SK-N-SH (cell line): ENCODE results near the gene ARHGEF19. TPM values are rescaled to one million over a fixed set of nuclear protein-coding genes. Genes with fewer than 3 reads are reported as not detected.

Source experiments
- CTCF ChIA-PET: fragments of 300-600, 350-600 bp; formaldehyde crosslinking; extraction: SDS; loops from one replicate; lab custom pipeline; 2021; lab: Yijun Ruan, JAX
- POLR2A ChIA-PET: fragments of 350-600 bp; sonication (Branson Sonifier 250); formaldehyde crosslinking; extraction: SDS; loops from one replicate; lab custom pipeline; 2020; ENCODE audit warnings: antibody characterized with exemption, inconsistent platforms; lab: Yijun Ruan, JAX
- DNase-seq: peaks from one replicate; pipeline ENCODE4 v3.0.0; 2012
- H2AFZ ChIP-seq: fragments of 200-600 bp; sonication (generic); 2 replicates; pipeline ENCODE4 v1.8.1; 2016; ENCODE audit warnings: antibody characterized with exemption, mild to moderate bottlenecking, low read depth
- H3F3A ChIP-seq: fragments of 200-600 bp; sonication (generic); replicated peaks from 2 replicates; pipeline ENCODE3; 2016; ENCODE audit warnings: antibody characterized with exemption, mild to moderate bottlenecking; ENCODE audit not compliant: insufficient read depth
- H3K27ac ChIP-seq, 2 experiments: fragments of 200-500 bp in 1 of 2; fragments of 200-600 bp in 1 of 2; sonication (Bioruptor generic) in 1 of 2; sonication (generic), shearing (Covaris generic) in 1 of 2; 2 replicates each; pipeline versions ENCODE4 v1.5.1 to v1.6.1; 2014 to 2016; ENCODE audit warnings: low read depth in 2 of 2, inconsistent platforms in 1 of 2, low read length in 1 of 2, mild to moderate bottlenecking in 1 of 2, mixed read lengths in 1 of 2
- H3K27me3 ChIP-seq: fragments of 200-600 bp; sonication (generic), shearing (Covaris generic); 2 replicates; pipeline ENCODE4 v1.6.1; 2016; ENCODE audit warnings: mixed run types; ENCODE audit not compliant: insufficient read depth
- H3K36me3 ChIP-seq, 2 experiments: fragments of 200-500 bp in 1 of 2; fragments of 200-600 bp in 1 of 2; sonication (Bioruptor generic) in 1 of 2; sonication (generic) in 1 of 2; replicated peaks in 1 of 2; 2 replicates each; pipeline versions ENCODE3 to v1.5.1; 2014 to 2016; ENCODE audit warnings: low read length in 1 of 2, mild to moderate bottlenecking in 1 of 2; ENCODE audit not compliant: insufficient read depth in 2 of 2, control insufficient read depth in 1 of 2
- H3K4me1 ChIP-seq, 2 experiments: fragments of 200-500 bp in 1 of 2; fragments of 200-600 bp in 1 of 2; sonication (Bioruptor generic) in 1 of 2; sonication (generic), shearing (Covaris generic) in 1 of 2; 2 replicates each; pipeline versions ENCODE4 v1.5.1 to v1.6.1; 2014 to 2016; ENCODE audit warnings: low read depth in 1 of 2, low read length in 1 of 2, mixed run types in 1 of 2; ENCODE audit not compliant: insufficient read depth in 2 of 2, control insufficient read depth in 1 of 2
- H3K4me2 ChIP-seq: fragments of 200-600 bp; sonication (generic), shearing (Covaris generic); 2 replicates; pipeline ENCODE4 v1.6.1; 2017; ENCODE audit warnings: mixed run types
- H3K4me3 ChIP-seq, 2 experiments: fragments of 200-500 bp in 1 of 2; fragments of 200-600 bp in 1 of 2; sonication (Bioruptor generic) in 1 of 2; sonication (generic), shearing (Covaris generic) in 1 of 2; 2 replicates each; pipeline versions ENCODE4 v1.5.1 to v1.8.1; 2014 to 2016; ENCODE audit warnings: low read depth in 2 of 2, inconsistent platforms in 1 of 2, low read length in 1 of 2, mild to moderate bottlenecking in 1 of 2, mixed read lengths in 1 of 2, moderate library complexity in 1 of 2
- H3K79me2 ChIP-seq: fragments of 200-600 bp; sonication (generic); 2 replicates; pipeline ENCODE4 v1.8.1; 2017; ENCODE audit warnings: mild to moderate bottlenecking; ENCODE audit not compliant: insufficient read depth
- H3K9ac ChIP-seq: fragments of 200-600 bp; sonication (generic); 2 replicates; pipeline ENCODE4 v1.6.1; 2017; ENCODE audit warnings: mixed run types
- H3K9me2 ChIP-seq: fragments of 200-600 bp; sonication (generic); 2 replicates; pipeline ENCODE4 v1.6.1; 2017; ENCODE audit warnings: mixed run types
- H3K9me3 ChIP-seq: fragments of 200-600 bp; sonication (generic); 2 replicates; pipeline ENCODE4 v1.6.1; 2017; ENCODE audit warnings: mixed run types, mild to moderate bottlenecking, moderate library complexity
- H4K20me1 ChIP-seq: fragments of 200-600 bp; sonication (generic); 2 replicates; pipeline ENCODE4 v1.6.1; 2017; ENCODE audit warnings: mild to moderate bottlenecking, mixed run types; ENCODE audit not compliant: insufficient read depth
- CHD2 ChIP-seq: fragments of 150-350 bp; IDR thresholded peaks from 2 replicates; pipeline ENCODE4 v1.6.1; 2018; ENCODE audit warnings: low read length; ENCODE audit not compliant: partially characterized antibody
- EP300 ChIP-seq, 2 experiments: IDR thresholded peaks; 2 replicates each; pipeline versions ENCODE4 v1.4.0 to v1.6.1; 2012; ENCODE audit warnings: borderline replicate concordance in 1 of 2, low read depth in 1 of 2, low read length in 1 of 2
- GATA2 ChIP-seq: sonication (generic); formaldehyde crosslinking; IDR thresholded peaks from 2 replicates; pipeline ENCODE4 v1.5.0; 2020; ENCODE audit warnings: mild to moderate bottlenecking, missing genetic modification reagents
- IRF3 ChIP-seq: fragments of 150-350 bp; IDR thresholded peaks from 2 replicates; pipeline ENCODE4 v1.6.1; 2016; ENCODE audit warnings: mild to moderate bottlenecking, low read depth, low read length
- JUND ChIP-seq: IDR thresholded peaks from 2 replicates; pipeline ENCODE4 v1.4.0; 2012
- MAX ChIP-seq: IDR thresholded peaks from 2 replicates; pipeline ENCODE4 v1.4.0; 2012; ENCODE audit warnings: low read depth
- MEF2A ChIP-seq: IDR thresholded peaks from 2 replicates; pipeline ENCODE4 v1.4.0; 2012; ENCODE audit warnings: low read depth, borderline replicate concordance
- MXI1 ChIP-seq: IDR thresholded peaks from 2 replicates; pipeline ENCODE4 v1.6.1; 2012; ENCODE audit warnings: mild to moderate bottlenecking, low read depth, low read length, improper control_type of control experiment
- NFIC ChIP-seq: IDR thresholded peaks from 2 replicates; pipeline ENCODE4 v1.4.0; 2012; ENCODE audit warnings: borderline replicate concordance
- PBX3 ChIP-seq: IDR thresholded peaks from 2 replicates; pipeline ENCODE4; 2012
- POLR2AphosphoS5 ChIP-seq: IDR thresholded peaks from 2 replicates; pipeline ENCODE4 v1.6.1; 2012; ENCODE audit warnings: low read depth, low read length
- RAD21 ChIP-seq: IDR thresholded peaks from 2 replicates; pipeline ENCODE4 v1.6.1; 2012; ENCODE audit warnings: mild to moderate bottlenecking, low read length
- REST ChIP-seq: IDR thresholded peaks from 2 replicates; pipeline ENCODE4 v1.6.1; 2012; ENCODE audit warnings: mild to moderate bottlenecking, low read depth, low read length, moderate library complexity
- RXRA ChIP-seq: IDR thresholded peaks from 2 replicates; pipeline ENCODE4 v1.4.0; 2012; ENCODE audit warnings: low read depth, mild to moderate bottlenecking, borderline replicate concordance
- SIN3A ChIP-seq: IDR thresholded peaks from 2 replicates; pipeline ENCODE4 v1.6.1; 2012; ENCODE audit warnings: low read depth, mild to moderate bottlenecking, low read length, moderate library complexity, borderline replicate concordance
- SMC3 ChIP-seq: IDR thresholded peaks from 2 replicates; pipeline ENCODE4 v1.6.1; 2012; ENCODE audit warnings: low read depth, low read length, improper control_type of control experiment
- TAF1 ChIP-seq: IDR thresholded peaks from 2 replicates; pipeline ENCODE4 v1.6.1; 2012; ENCODE audit warnings: low read depth, mild to moderate bottlenecking, low read length, moderate library complexity, borderline replicate concordance
- ZBTB33 ChIP-seq: IDR thresholded peaks from 2 replicates; pipeline ENCODE4 v1.4.0; 2012; ENCODE audit warnings: low read depth, borderline replicate concordance
- WGBS: methylation state at CpG from one replicate; pipeline ENCODE4 v1.1.6; 2017; ENCODE audit warnings: low lambda C conversion rate; 5-methylcytosine and 5-hydroxymethylcytosine counted together
- polyA plus RNA-seq, 3 experiments: library from polyadenylated mRNA; depleted of rRNA; stranded (reverse); fragments of >200 nt; gene quantifications; 2 replicates each; pipeline ENCODE4 v1.2.3, GENCODE V29; 2012

The ARHGEF19 gene
- polyA plus RNA-seq, 1 of the 3 experiments (the other 2 are of a cell fraction) = 11.5 TPM

GRCh38 chr1:16195518-16195905, 16.9 kb downstream of the ARHGEF19 start:
- no peak overlapping the region for H3K27ac ChIP-seq
- H3K36me3 ChIP-seq = no peaks in the 10 kb centered on the region
- WGBS = 95% methylated on average over 7 of the region's 7 CpGs
- H3K4me3 ChIP-seq = no peak overlapping the region
- ChIA-PET CTCF (interaction anchor here (0.9 kb wide), 1 partner anchor 9 kb away, joined by 3 read pairs; no protein-coding TSS in a partner anchor), POLR2A (no interaction called here)
- no peak overlapping the region for H2AFZ ChIP-seq
- no peaks in the 10 kb centered on the region for H3K9me3 ChIP-seq
- no peak overlapping the region for H3K9ac ChIP-seq
- no peaks in the 10 kb centered on the region for H3K79me2 ChIP-seq
- no peaks in the 10 kb centered on the region for H3K27me3 ChIP-seq
- H3F3A ChIP-seq = peaks cover 2% of the 10 kb centered on the region
- no peaks in the 10 kb centered on the region for H4K20me1 ChIP-seq
- TF ChIP-seq NFIC = no peak
- TF ChIP-seq MEF2A = no peak
- no peak for TF ChIP-seq TAF1
- H3K4me1 ChIP-seq = peaks cover 0 to 15% of the 10 kb centered on the region in 2 experiments; a peak in 1 of 4 replicates
- no peaks in the 10 kb centered on the region for H3K9me2 ChIP-seq
- H3K4me2 ChIP-seq = no peak overlapping the region
- no peak for DNase-seq

- DNase-seq = no peak
- H4K20me1 ChIP-seq = no peaks in the 10 kb centered on the region
- H3F3A ChIP-seq = peaks cover 11% of the 10 kb centered on the region
- no peak overlapping the region for H3K4me3 ChIP-seq
- H3K9me2 ChIP-seq = no peaks in the 10 kb centered on the region
- H3K27me3 ChIP-seq = no peaks in the 10 kb centered on the region
- no peak overlapping the region for H3K9ac ChIP-seq
- no peaks in the 10 kb centered on the region for H3K9me3 ChIP-seq
- WGBS = 95% methylated on average over 5 of the region's 6 CpGs
- H3K79me2 ChIP-seq = no peaks in the 10 kb centered on the region
- no peak overlapping the region; a peak in 1 of 4 replicates for H3K27ac ChIP-seq
- POLR2A ChIA-PET = no interaction called here
- CTCF ChIA-PET = interaction anchor here (1.5 to 15.3 kb wide), 6 partner anchors 9 to 172 kb away, joined by 3 to 513 read pairs (median 26); partner anchors contain the start of gene FAM131C
- no peak overlapping the region for H2AFZ ChIP-seq
- peaks cover 0 to 26% of the 10 kb centered on the region in 2 experiments; a peak in 1 of 4 replicates for H3K4me1 ChIP-seq
- no peak overlapping the region for H3K4me2 ChIP-seq
- no peaks in the 10 kb centered on the region for H3K36me3 ChIP-seq
- TF ChIP-seq IRF3 (no peak), TAF1 (no peak), REST (no peak), ZBTB33 (no peak), SMC3 (no peak), SIN3A (no peak), RAD21 (no peak), POLR2AphosphoS5 (no peak), JUND (no peak), PBX3 (no peak), CHD2 (no peak), MEF2A (no peak), GATA2 (no peak), EP300 (IDR thresholded peaks at IDR 0.05; ENCODE audit: borderline replicate concordance in 1 of 2, low read depth in 1 of 2, low read length in 1 of 2) (no peak), RXRA (no peak), MXI1 (no peak), MAX (no peak)
These were observed 20.4 kb downstream of the ARHGEF19 start for GRCh38 chr1:16191916-16192546.
